Neural progenitor cell (in vitro differentiated cells): Measurements from ENCODE around the gene ZNF69. TPM values are rescaled to one million over a fixed set of nuclear protein-coding genes. Genes with fewer than 3 reads are reported as not detected.
A peak's percentile ranks its signal among the peaks of the same experiment; 100 is the strongest.
"Not testable (repeated sequence)": the region's sequence is repeated elsewhere in the genome, so short reads cannot be mapped to it uniquely, and the experiment has no call there.

ENCODE experiments used
- DNase-seq: peaks from one replicate; pipeline ENCODE4 v3.0.0-alpha.2; 2016; ENCODE audit warnings: low spot score
- H2AFZ ChIP-seq: fragments of 200-600 bp; sonication (generic); replicated peaks from 2 replicates; pipeline ENCODE4 v1.6.1; 2016; ENCODE audit warnings: antibody characterized with exemption
- H3F3A ChIP-seq: fragments of 200-600 bp; sonication (generic); 2 replicates; pipeline ENCODE4 v1.6.1; 2016; ENCODE audit warnings: antibody characterized with exemption, low read depth
- H3K27ac ChIP-seq: fragments of 200-600 bp; sonication (generic); 2 replicates; pipeline ENCODE4 v1.5.1; 2016; ENCODE audit warnings: mild to moderate bottlenecking
- H3K27me3 ChIP-seq: fragments of 200-600 bp; sonication (generic); 2 replicates; pipeline ENCODE4 v1.6.1; 2016; ENCODE audit warnings: mild to moderate bottlenecking, moderate library complexity
- H3K36me3 ChIP-seq: fragments of 200-600 bp; sonication (generic); 2 replicates; pipeline ENCODE4 v1.5.1; 2016
- H3K4me1 ChIP-seq: fragments of 200-600 bp; sonication (generic); 2 replicates; pipeline ENCODE4 v1.6.1; 2016; ENCODE audit warnings: mixed run types
- H3K4me2 ChIP-seq: fragments of 200-600 bp; sonication (generic); 2 replicates; pipeline ENCODE4 v1.6.1; 2016
- H3K4me3 ChIP-seq: fragments of 200-600 bp; sonication (generic); 2 replicates; pipeline ENCODE4 v1.5.1; 2016
- H3K79me2 ChIP-seq: fragments of 200-600 bp; sonication (generic); 2 replicates; pipeline ENCODE4 v1.6.1; 2016; ENCODE audit warnings: low read depth
- H3K9ac ChIP-seq: fragments of 200-600 bp; sonication (generic); 2 replicates; pipeline ENCODE4 v1.6.1; 2016
- H3K9me3 ChIP-seq: fragments of 200-600 bp; sonication (generic); 2 replicates; pipeline ENCODE4 v1.5.1; 2016; ENCODE audit warnings: low read depth
- H4K20me1 ChIP-seq: fragments of 200-600 bp; sonication (generic); 2 replicates; pipeline ENCODE4 v1.6.1; 2016; ENCODE audit warnings: low read depth
- H3K27ac Mint-ChIP-seq: 3 replicates; pipeline ENCODE4 v1.8.0; 2021; ENCODE audit warnings: mixed read lengths
- H3K27me3 Mint-ChIP-seq: 2 replicates; pipeline ENCODE4 v1.8.0; 2022; ENCODE audit warnings: low read depth, mild to moderate bottlenecking, inconsistent platforms, moderate library complexity, mixed read lengths; ENCODE audit not compliant: insufficient read depth
- H3K36me3 Mint-ChIP-seq: 3 replicates; pipeline ENCODE4 v1.8.0; 2021; ENCODE audit warnings: mixed read lengths
- H3K4me1 Mint-ChIP-seq: 3 replicates; pipeline ENCODE4 v1.8.0; 2021; ENCODE audit warnings: mixed read lengths
- H3K4me3 Mint-ChIP-seq: 3 replicates; pipeline ENCODE4 v1.8.0; 2021; ENCODE audit warnings: mild to moderate bottlenecking, moderate library complexity, mixed read lengths
- H3K9me3 Mint-ChIP-seq: 3 replicates; pipeline ENCODE4 v1.8.0; 2020; ENCODE audit warnings: mixed read lengths
- CTCF ChIP-seq: fragments of 200-600 bp; sonication (generic); IDR thresholded peaks from 2 replicates; pipeline ENCODE4 v1.5.1; 2017; ENCODE audit warnings: antibody characterized with exemption, mild to moderate bottlenecking
- EZH2 ChIP-seq: fragments of 200-600 bp; sonication (generic); IDR thresholded peaks from 2 replicates; pipeline ENCODE4 v1.6.1; 2017; ENCODE audit warnings: antibody characterized with exemption, mild to moderate bottlenecking, moderate library complexity
- EZH2phosphoT487 ChIP-seq: fragments of 200-600 bp; sonication (generic); IDR thresholded peaks from 2 replicates; pipeline ENCODE4 v1.6.1; 2017; ENCODE audit warnings: antibody characterized with exemption
- total RNA-seq: library from RNA; depleted of rRNA; stranded (reverse); fragments of >200 nt; gene quantifications from 2 replicates; pipeline ENCODE4 v1.2.3, GENCODE V29; 2015; ENCODE audit warnings: low replicate concordance

The ZNF69 gene
- total RNA-seq, 1 donor from 2014 or later, result 73.7 TPM

- no peaks in the 10 kb centered on the region for H4K20me1 ChIP-seq
- H3K27ac Mint-ChIP-seq, result no peak overlapping the region
- H3K9me3 ChIP-seq, result peaks cover 6% of the 10 kb centered on the region
- H2AFZ ChIP-seq, result no peak overlapping the region
- no peaks in the 10 kb centered on the region for H3K4me1 ChIP-seq
- peaks cover 17% of the 10 kb centered on the region for H3F3A ChIP-seq
- H3K36me3 ChIP-seq, result no peaks in the 10 kb centered on the region
- peaks cover 3% of the 10 kb centered on the region for H3K27me3 Mint-ChIP-seq
- H3K79me2 ChIP-seq, result peaks cover 17% of the 10 kb centered on the region
- no peak for DNase-seq
- TF ChIP-seq EZH2phosphoT487 (no peak), CTCF (no peak), EZH2 (no peak)
- H3K4me3 Mint-ChIP-seq, result no peak overlapping the region
- no peaks in the 10 kb centered on the region for H3K27me3 ChIP-seq
- peaks cover 28% of the 10 kb centered on the region for H3K36me3 Mint-ChIP-seq
- H3K4me1 Mint-ChIP-seq, result peaks cover 16% of the 10 kb centered on the region
- H3K9me3 Mint-ChIP-seq, result peaks cover 46% of the 10 kb centered on the region
- H3K4me2 ChIP-seq, result no peak overlapping the region
- H3K27ac ChIP-seq, result no peak overlapping the region
- no peak overlapping the region for H3K9ac ChIP-seq
- no peak overlapping the region for H3K4me3 ChIP-seq
Measured at GRCh38 chr19:11921852-11922495, 34.4 kb downstream of the ZNF69 start.

GRCh38 chr19:11924886-11925650 lies 37.5 kb downstream of the ZNF69 start, which contains the start of gene ZNF700:
TSS of gene ZNF700 (plus strand) at chr19:11925107. CDS start at chr19:11925211, 104 bp downstream.
- Mint-ChIP-seq H3K36me3 (peaks cover 44% of the 10 kb centered on the region), H3K9me3 (peaks cover 54% of the 10 kb centered on the region), H3K27me3 (peaks cover 4% of the 10 kb centered on the region), H3K27ac (peak within 1 kb of the TSS; percentile 93), H3K4me1 (peaks cover 16% of the 10 kb centered on the region), H3K4me3 (peak within 1 kb of the TSS; percentile 99)
- H4K20me1 ChIP-seq, result no peaks in the 10 kb centered on the region
- peak within 1 kb of the TSS; percentile 94 for H3K27ac ChIP-seq
- no peaks in the 10 kb centered on the region for H3K9me3 ChIP-seq
- TF ChIP-seq EZH2 (no peak), EZH2phosphoT487 (no peak), CTCF (no peak)
- peak within 1 kb of the TSS; percentile 82 for H3K4me2 ChIP-seq
- H3K4me3 ChIP-seq, result peak within 1 kb of the TSS; percentile 83
- peaks cover 17% of the 10 kb centered on the region for H3F3A ChIP-seq
- DNase-seq, result peak; percentile 97
- no peaks in the 10 kb centered on the region for H3K27me3 ChIP-seq
- peak within 1 kb of the TSS; percentile 79 for H3K9ac ChIP-seq
- no peaks in the 10 kb centered on the region for H3K4me1 ChIP-seq
- H3K79me2 ChIP-seq, result peaks cover 45% of the 10 kb centered on the region
- H2AFZ ChIP-seq, result peak within 1 kb of the TSS; percentile 84
- no peaks in the 10 kb centered on the region for H3K36me3 ChIP-seq

- Histone ChIP-seq H3K79me2 (peaks cover 51% of the 10 kb centered on the region), H3K4me2 (peak overlapping the region; percentile 82), H2AFZ (peak overlapping the region; percentile 84), H3K27ac (peak overlapping the region; percentile 94), H3K4me3 (peak overlapping the region; percentile 83), H3F3A (peaks cover 17% of the 10 kb centered on the region), H3K9ac (peak overlapping the region; percentile 79)
- peaks cover 48% of the 10 kb centered on the region for H3K36me3 Mint-ChIP-seq
- H3K36me3 ChIP-seq, H3K27me3 ChIP-seq, H3K9me3 ChIP-seq, DNase-seq, H4K20me1 ChIP-seq, H3K4me1 ChIP-seq, H3K27me3 Mint-ChIP-seq: not testable (repeated sequence)
- peaks cover 59% of the 10 kb centered on the region for H3K9me3 Mint-ChIP-seq
- H3K27ac Mint-ChIP-seq, result peak overlapping the region; percentile 40
- H3K4me1 Mint-ChIP-seq, result peaks cover 16% of the 10 kb centered on the region
- H3K4me3 Mint-ChIP-seq, result peak overlapping the region; percentile 99
Measured at GRCh38 chr19:11925651-11926187, 38.1 kb downstream of the ZNF69 start.
